Measurements from ENCODE around the gene HSPB8. TPM values are rescaled to one million over a fixed set of nuclear protein-coding genes. Genes with fewer than 3 reads are reported as not detected.

HSPB8 gene
- polyA plus RNA-seq, 2 of the 4 experiments (the other 2 are of a cell fraction), result 7.8 to 9.6 TPM

GRCh38 chr12:119227292-119227691, 48.6 kb downstream of the HSPB8 start:
- DNase-seq (ENCODE audit: low read depth in 1 of 2, low spot score in 1 of 2), result peak in 1 of 2 experiments; percentile 12
- Histone ChIP-seq H3K4me2 (no peak overlapping the region), H3K27ac (no peak overlapping the region), H3K4me1 (no peaks in the 10 kb centered on the region), H3K9me3 (no peaks in the 10 kb centered on the region), H3K4me3 (no peak overlapping the region)
- no peak for ATAC-seq
- POLR2A ChIA-PET, result no interaction called here
- whole genome bisulfite sequencing (ENCODE audit: missing lambda C conversion rate), result 7% methylated on average over 3 of the region's 3 CpGs
- CTCF ChIA-PET, result interaction anchor here (0.6 kb wide), 1 partner anchor 9 kb away, joined by 3 read pairs; no protein-coding TSS in a partner anchor
- no peak for FAIRE-seq
- no peak for TF ChIP-seq ESRRA (IDR thresholded peaks at IDR 0.05; ENCODE audit: borderline replicate concordance, low read length)
- TF ChIP-seq FOSL2 (IDR thresholded peaks at IDR 0.05), result no peak
- TF ChIP-seq FOSL2 (CRISPR knock-in tag; IDR thresholded peaks at IDR 0.05), result peak; percentile 25; the same call in 1 of the 2 replicates

- H3K4me2 ChIP-seq, result no peak overlapping the region
- 85% methylated on average over 2 of the region's 2 CpGs for WGBS (ENCODE audit: missing lambda C conversion rate)
- no peak overlapping the region for H3K27ac ChIP-seq
- CTCF ChIA-PET, result no interaction called here
- no peak for FAIRE-seq
- no peak for DNase-seq (ENCODE audit: low read depth in 1 of 2, low spot score in 1 of 2)
- no peak for TF ChIP-seq CBX8 (IDR thresholded peaks at IDR 0.05)
- TF ChIP-seq CEBPB (IDR thresholded peaks at IDR 0.05), result no peak
- H3K9me3 ChIP-seq, result no peaks in the 10 kb centered on the region
- POLR2A ChIA-PET, result interaction anchor here (0.6 kb wide), 1 partner anchor 68 kb away, joined by 3 read pairs; no protein-coding TSS in a partner anchor
- no peak for ATAC-seq
- no peaks in the 10 kb centered on the region for H3K4me1 ChIP-seq
- no peak overlapping the region for H3K4me3 ChIP-seq
Observed at GRCh38 chr12:119229205-119229604, 50.5 kb downstream of the HSPB8 start.

- Histone ChIP-seq H3K27ac (no peak overlapping the region), H3K4me2 (peak overlapping the region; percentile 57), H3K4me3 (peak overlapping the region; percentile 33; the same call in 2 of the 3 replicates), H3K9me3 (no peaks in the 10 kb centered on the region), H3K4me1 (no peaks in the 10 kb centered on the region)
- ATAC-seq (peak; percentile 90 to 98), FAIRE-seq (peak; percentile 78), DNase-seq (ENCODE audit: low read depth in 1 of 2, low spot score in 1 of 2) (peak; percentile 77 to 84)
- POLR2A ChIA-PET, result no interaction called here
- WGBS (ENCODE audit: missing lambda C conversion rate), result 11% methylated on average over 9 of the region's 9 CpGs
- CTCF ChIA-PET, result interaction anchor here (0.6 kb wide), 1 partner anchor 89 kb away, joined by 3 read pairs; no protein-coding TSS in a partner anchor
- TF ChIP-seq GATA3 (IDR thresholded peaks at IDR 0.05; ENCODE audit: borderline replicate concordance) (no peak), FOXS1 (CRISPR knock-in tag; IDR thresholded peaks at IDR 0.05) (0 out of 2 replicates have a peak, but pooled peaks have one; percentile 13), USF2 (IDR thresholded peaks at IDR 0.05) (peak; percentile 69)
Observed at GRCh38 chr12:119229837-119230236, 51.1 kb downstream of the HSPB8 start.

GRCh38 chr12:119230807-119231206, 52.1 kb downstream of the HSPB8 start:
- FAIRE-seq, result no peak

GRCh38 chr12:119231774-119232173, 53.0 kb downstream of the HSPB8 start:
- POLR2A ChIA-PET, result no interaction called here
- 58% methylated on average over 4 of the region's 4 CpGs for WGBS (ENCODE audit: missing lambda C conversion rate)

More at GRCh38 chr12:119230807-119231206, 52.1 kb downstream of the HSPB8 start:
- WGBS (ENCODE audit: missing lambda C conversion rate), result 46% methylated on average over 5 of the region's 5 CpGs
- CTCF ChIA-PET, result interaction anchor here (0.6 kb wide), 1 partner anchor 315 kb away, joined by 3 read pairs; no protein-coding TSS in a partner anchor
- POLR2A ChIA-PET, result no interaction called here
- DNase-seq (ENCODE audit: low read depth in 1 of 2, low spot score in 1 of 2) (no peak), ATAC-seq (no peak)
- Histone ChIP-seq H3K4me1 (no peaks in the 10 kb centered on the region), H3K4me3 (no peak overlapping the region), H3K9me3 (no peaks in the 10 kb centered on the region), H3K4me2 (no peak overlapping the region), H3K27ac (no peak overlapping the region)
- TF ChIP-seq USF2 (IDR thresholded peaks at IDR 0.05), result no peak
- TF ChIP-seq HOXB5 (CRISPR knock-in tag; IDR thresholded peaks at IDR 0.05), result no peak
- no peak for TF ChIP-seq RAD21 (conservative IDR thresholded peaks at IDR 0.05 in 1 of 2, IDR thresholded peaks at IDR 0.05 in 1 of 2)
- TF ChIP-seq CHD2 (IDR thresholded peaks at IDR 0.05; ENCODE audit: low read length, partially characterized antibody), result no peak
- no peak for TF ChIP-seq HES2 (IDR thresholded peaks at IDR 0.05)
- TF ChIP-seq RNF2 (IDR thresholded peaks at IDR 0.05; ENCODE audit: borderline replicate concordance, low read depth), result no peak
- TF ChIP-seq ESRRA (IDR thresholded peaks at IDR 0.05; ENCODE audit: borderline replicate concordance, low read length), result no peak
- TF ChIP-seq RARB (CRISPR knock-in tag; IDR thresholded peaks at IDR 0.05), result no peak
- no peak for TF ChIP-seq NFE2L2 (conservative IDR thresholded peaks at IDR 0.05; ENCODE audit: low read length)
- TF ChIP-seq HOXA7 (CRISPR knock-in tag; IDR thresholded peaks at IDR 0.05), result no peak
- TF ChIP-seq HDAC2 (IDR thresholded peaks at IDR 0.05), result no peak

More at GRCh38 chr12:119231774-119232173, 53.0 kb downstream of the HSPB8 start:
- no peak for TF ChIP-seq HDAC2 (IDR thresholded peaks at IDR 0.05)
- TF ChIP-seq KDM1A (IDR thresholded peaks at IDR 0.05; ENCODE audit: low read depth), result no peak
- no peak for TF ChIP-seq PBX3 (IDR thresholded peaks at IDR 0.05)
- TF ChIP-seq JUN (IDR thresholded peaks at IDR 0.05), result no peak
- TF ChIP-seq REST (IDR thresholded peaks at IDR 0.05), result no peak
- Histone ChIP-seq H3K4me3 (no peak overlapping the region), H3K4me2 (no peak overlapping the region), H3K27ac (no peak overlapping the region), H3K9me3 (no peaks in the 10 kb centered on the region), H3K4me1 (no peaks in the 10 kb centered on the region)
- ATAC-seq (no peak), FAIRE-seq (no peak), DNase-seq (ENCODE audit: low read depth in 1 of 2, low spot score in 1 of 2) (no peak)
- CTCF ChIA-PET, result no interaction called here

All from A549 (cell line).